Fibroblast of lung (primary cell): Measurements from ENCODE around the gene AP1S2.

Experiments
- EZH2 ChIP-seq: IDR thresholded peaks from 2 replicates; pipeline ENCODE4 v1.5.1; 2012; ENCODE audit warnings: low read length, control low read depth, mild to moderate bottlenecking; ENCODE audit errors: missing control alignments
- TF ChIP-seq, protein P1 (sequence below), 2 donors: IDR thresholded peaks in 1 of 2; conservative IDR thresholded peaks in 1 of 2; 1 replicate in 1 of 2; 2 replicates in 1 of 2; pipeline ENCODE4 v1.5.1; 2011 to 2012; ENCODE audit warnings: low read length in 2 of 2, control low read depth in 1 of 2, inconsistent platforms in 1 of 2, low read depth in 1 of 2, mild to moderate bottlenecking in 1 of 2

DNA sequence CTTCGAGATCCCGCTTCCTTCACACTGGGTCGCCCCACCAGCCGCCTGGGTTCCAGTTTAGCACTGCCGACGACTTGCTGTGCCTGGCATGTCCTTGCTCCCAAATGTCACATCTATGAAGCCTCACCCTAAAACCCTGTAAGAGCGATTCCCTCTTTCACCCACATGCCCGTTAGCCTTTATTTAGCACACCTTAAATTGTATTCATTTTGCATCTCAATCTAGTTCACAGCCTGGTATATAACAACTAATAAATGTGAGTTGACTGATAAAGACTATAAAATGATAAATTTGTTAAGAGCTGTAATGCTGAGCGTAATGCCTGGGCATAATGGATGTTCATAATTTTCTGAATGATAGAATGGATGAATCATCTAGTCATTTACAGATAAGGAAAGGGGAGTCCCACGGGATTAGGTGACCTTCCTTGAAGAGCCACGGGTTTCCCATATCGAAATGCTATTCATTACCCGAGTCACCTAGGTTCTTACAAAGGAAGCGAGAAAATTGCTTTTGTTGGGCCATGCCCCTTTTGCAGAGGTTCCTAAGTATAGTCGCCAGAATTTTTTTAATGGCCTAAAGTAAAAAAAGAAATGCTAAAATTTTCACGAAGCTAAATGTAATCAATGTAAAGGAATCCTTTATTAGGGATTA lies 1.1 kb upstream of the AP1S2 start:
- no peak for TF ChIP-seq EZH2
- TF ChIP-seq, protein P1, sequence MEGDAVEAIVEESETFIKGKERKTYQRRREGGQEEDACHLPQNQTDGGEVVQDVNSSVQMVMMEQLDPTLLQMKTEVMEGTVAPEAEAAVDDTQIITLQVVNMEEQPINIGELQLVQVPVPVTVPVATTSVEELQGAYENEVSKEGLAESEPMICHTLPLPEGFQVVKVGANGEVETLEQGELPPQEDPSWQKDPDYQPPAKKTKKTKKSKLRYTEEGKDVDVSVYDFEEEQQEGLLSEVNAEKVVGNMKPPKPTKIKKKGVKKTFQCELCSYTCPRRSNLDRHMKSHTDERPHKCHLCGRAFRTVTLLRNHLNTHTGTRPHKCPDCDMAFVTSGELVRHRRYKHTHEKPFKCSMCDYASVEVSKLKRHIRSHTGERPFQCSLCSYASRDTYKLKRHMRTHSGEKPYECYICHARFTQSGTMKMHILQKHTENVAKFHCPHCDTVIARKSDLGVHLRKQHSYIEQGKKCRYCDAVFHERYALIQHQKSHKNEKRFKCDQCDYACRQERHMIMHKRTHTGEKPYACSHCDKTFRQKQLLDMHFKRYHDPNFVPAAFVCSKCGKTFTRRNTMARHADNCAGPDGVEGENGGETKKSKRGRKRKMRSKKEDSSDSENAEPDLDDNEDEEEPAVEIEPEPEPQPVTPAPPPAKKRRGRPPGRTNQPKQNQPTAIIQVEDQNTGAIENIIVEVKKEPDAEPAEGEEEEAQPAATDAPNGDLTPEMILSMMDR (conservative IDR thresholded peaks at IDR 0.05 in 1 of 2, IDR thresholded peaks at IDR 0.05 in 1 of 2; ENCODE audit: low read depth in 1 of 2, low read length in 2 of 2) = no peak
